ENCODE measurements around the gene NDEL1. TPM values are rescaled to one million over a fixed set of nuclear protein-coding genes. Genes with fewer than 3 reads are reported as not detected.

NDEL1 gene
- total and polyA plus RNA-seq, 9 of the 15 experiments (the other 6 are each of a cell fraction or from before 2014, with no cell fraction given) = 0.86 to 30.5 (median 22.7) TPM

DNA sequence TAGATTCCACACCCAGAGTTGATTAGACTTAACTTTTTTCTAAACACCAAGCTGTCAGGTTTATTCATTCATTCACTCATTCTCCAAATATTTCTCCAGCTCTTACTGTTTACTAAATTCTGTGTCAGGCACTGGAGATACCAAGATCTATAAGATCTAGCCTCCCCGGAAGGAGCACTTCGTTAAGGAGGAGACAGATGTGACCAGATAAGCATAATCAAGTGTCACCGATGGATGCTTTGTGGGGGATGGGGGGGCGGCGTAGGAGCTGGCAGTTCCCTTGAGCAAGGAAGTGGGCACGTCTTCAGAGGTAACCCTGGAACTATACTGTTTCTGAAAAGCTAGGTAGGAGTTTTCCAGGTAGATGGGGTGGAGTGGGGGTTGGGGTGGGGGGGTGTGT lies 48.8 kb upstream of the NDEL1 start (continued):
- TF ChIP-seq, protein P1, sequence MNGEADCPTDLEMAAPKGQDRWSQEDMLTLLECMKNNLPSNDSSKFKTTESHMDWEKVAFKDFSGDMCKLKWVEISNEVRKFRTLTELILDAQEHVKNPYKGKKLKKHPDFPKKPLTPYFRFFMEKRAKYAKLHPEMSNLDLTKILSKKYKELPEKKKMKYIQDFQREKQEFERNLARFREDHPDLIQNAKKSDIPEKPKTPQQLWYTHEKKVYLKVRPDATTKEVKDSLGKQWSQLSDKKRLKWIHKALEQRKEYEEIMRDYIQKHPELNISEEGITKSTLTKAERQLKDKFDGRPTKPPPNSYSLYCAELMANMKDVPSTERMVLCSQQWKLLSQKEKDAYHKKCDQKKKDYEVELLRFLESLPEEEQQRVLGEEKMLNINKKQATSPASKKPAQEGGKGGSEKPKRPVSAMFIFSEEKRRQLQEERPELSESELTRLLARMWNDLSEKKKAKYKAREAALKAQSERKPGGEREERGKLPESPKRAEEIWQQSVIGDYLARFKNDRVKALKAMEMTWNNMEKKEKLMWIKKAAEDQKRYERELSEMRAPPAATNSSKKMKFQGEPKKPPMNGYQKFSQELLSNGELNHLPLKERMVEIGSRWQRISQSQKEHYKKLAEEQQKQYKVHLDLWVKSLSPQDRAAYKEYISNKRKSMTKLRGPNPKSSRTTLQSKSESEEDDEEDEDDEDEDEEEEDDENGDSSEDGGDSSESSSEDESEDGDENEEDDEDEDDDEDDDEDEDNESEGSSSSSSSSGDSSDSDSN (IDR thresholded peaks at IDR 0.05; ENCODE audit: borderline replicate concordance in 1 of 2, low read depth in 2 of 2, low read length in 2 of 2) = no peak
- no peak for TF ChIP-seq BDP1 (IDR thresholded peaks at IDR 0.05; ENCODE audit: insufficient read depth, insufficient read length)
- no peak for TF ChIP-seq ZNF408 (CRISPR knock-in tag; IDR thresholded peaks at IDR 0.05; ENCODE audit: low read depth)
- no peak for TF ChIP-seq TFAP4 (CRISPR knock-in tag; IDR thresholded peaks at IDR 0.05; ENCODE audit: borderline replicate concordance)
- TF ChIP-seq, protein P2, sequence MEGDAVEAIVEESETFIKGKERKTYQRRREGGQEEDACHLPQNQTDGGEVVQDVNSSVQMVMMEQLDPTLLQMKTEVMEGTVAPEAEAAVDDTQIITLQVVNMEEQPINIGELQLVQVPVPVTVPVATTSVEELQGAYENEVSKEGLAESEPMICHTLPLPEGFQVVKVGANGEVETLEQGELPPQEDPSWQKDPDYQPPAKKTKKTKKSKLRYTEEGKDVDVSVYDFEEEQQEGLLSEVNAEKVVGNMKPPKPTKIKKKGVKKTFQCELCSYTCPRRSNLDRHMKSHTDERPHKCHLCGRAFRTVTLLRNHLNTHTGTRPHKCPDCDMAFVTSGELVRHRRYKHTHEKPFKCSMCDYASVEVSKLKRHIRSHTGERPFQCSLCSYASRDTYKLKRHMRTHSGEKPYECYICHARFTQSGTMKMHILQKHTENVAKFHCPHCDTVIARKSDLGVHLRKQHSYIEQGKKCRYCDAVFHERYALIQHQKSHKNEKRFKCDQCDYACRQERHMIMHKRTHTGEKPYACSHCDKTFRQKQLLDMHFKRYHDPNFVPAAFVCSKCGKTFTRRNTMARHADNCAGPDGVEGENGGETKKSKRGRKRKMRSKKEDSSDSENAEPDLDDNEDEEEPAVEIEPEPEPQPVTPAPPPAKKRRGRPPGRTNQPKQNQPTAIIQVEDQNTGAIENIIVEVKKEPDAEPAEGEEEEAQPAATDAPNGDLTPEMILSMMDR (IDR thresholded peaks at IDR 0.05 in 2 of 3, conservative IDR thresholded peaks at IDR 0.05 in 1 of 3; ENCODE audit: insufficient read depth in 2 of 3, low read depth in 1 of 3, low read length in 3 of 3) = no peak
- no peak for TF ChIP-seq PHF21A (IDR thresholded peaks at IDR 0.05; ENCODE audit: borderline replicate concordance, low read depth)
- no peak for TF ChIP-seq ZBTB7A (IDR thresholded peaks at IDR 0.05; ENCODE audit: borderline replicate concordance, control insufficient read depth, low read depth, low read length)
- TF ChIP-seq RFX7 (CRISPR knock-in tag; IDR thresholded peaks at IDR 0.05) = no peak
- peak; percentile 20; the same call in 1 of the 2 replicates for TF ChIP-seq PKNOX1 (IDR thresholded peaks at IDR 0.05)
- no peak for TF ChIP-seq FIP1L1 (IDR thresholded peaks at IDR 0.05; ENCODE audit: low read depth, low read length, poor library complexity, severe bottlenecking)
- TF ChIP-seq ZNF174 (CRISPR knock-in tag; IDR thresholded peaks at IDR 0.05) = no peak
- peak; percentile 29 for TF ChIP-seq CCNT2 (IDR thresholded peaks at IDR 0.05; ENCODE audit: borderline replicate concordance, extremely low read depth, insufficient read length, low read depth, low read length)
- TF ChIP-seq, protein P3, sequence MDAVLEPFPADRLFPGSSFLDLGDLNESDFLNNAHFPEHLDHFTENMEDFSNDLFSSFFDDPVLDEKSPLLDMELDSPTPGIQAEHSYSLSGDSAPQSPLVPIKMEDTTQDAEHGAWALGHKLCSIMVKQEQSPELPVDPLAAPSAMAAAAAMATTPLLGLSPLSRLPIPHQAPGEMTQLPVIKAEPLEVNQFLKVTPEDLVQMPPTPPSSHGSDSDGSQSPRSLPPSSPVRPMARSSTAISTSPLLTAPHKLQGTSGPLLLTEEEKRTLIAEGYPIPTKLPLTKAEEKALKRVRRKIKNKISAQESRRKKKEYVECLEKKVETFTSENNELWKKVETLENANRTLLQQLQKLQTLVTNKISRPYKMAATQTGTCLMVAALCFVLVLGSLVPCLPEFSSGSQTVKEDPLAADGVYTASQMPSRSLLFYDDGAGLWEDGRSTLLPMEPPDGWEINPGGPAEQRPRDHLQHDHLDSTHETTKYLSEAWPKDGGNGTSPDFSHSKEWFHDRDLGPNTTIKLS (IDR thresholded peaks at IDR 0.05; ENCODE audit: borderline replicate concordance, low read depth) = no peak
- TF ChIP-seq ZFP91 (CRISPR knock-in tag; IDR thresholded peaks at IDR 0.05) = no peak
- no peak for TF ChIP-seq ERF (CRISPR knock-in tag; IDR thresholded peaks at IDR 0.05)
- TF ChIP-seq CBFA2T2 (conservative IDR thresholded peaks at IDR 0.05) = peak; percentile 69
- peak; percentile 82 for TF ChIP-seq EP300 (IDR thresholded peaks at IDR 0.05; ENCODE audit: low read length)

All from K562 (cell line).